Measurements from ENCODE around the gene ERBB2. TPM values are rescaled to one million over a fixed set of nuclear protein-coding genes. Genes with fewer than 3 reads are reported as not detected.
"Not testable (repeated sequence)": the region's sequence is repeated elsewhere in the genome, so short reads cannot be mapped to it uniquely, and the experiment has no call there.

The ERBB2 gene
- total RNA-seq, 4 donors from 2014 or later = 175 to 439 (median 234) TPM

DNA sequence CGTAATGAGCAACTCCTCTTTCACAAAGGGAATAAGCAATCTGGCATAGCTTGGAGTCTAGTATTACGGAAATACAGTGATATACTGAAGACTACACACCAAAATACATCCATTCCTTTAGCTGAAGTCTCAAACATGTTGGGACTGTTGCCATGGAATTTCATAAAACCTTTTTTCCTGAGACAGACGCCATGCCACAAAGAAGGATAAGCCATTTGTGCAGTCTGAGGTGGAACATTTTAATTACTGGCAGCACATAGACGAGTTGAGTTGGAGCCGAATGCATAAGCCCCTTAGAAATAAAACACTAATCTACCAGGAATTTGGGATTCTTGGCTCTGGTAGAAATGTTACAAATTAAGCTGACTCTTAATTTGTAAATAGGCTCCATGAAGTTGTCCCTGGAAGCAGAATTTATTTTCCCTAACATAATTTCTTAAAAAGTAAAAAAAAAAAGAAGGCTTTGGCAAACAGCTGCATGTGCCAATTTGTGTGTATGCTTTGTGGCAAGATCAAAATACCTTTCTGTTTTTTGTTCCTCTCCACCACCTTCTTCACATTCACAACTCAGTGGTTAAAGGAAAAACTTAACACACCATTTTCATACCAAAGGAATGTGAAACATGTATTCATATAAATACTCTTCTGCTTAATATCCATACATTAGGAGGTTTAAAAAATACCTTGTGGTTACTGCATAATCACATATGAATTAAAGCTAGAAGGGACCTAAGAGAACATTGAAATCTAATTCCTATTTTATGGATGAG lies 63.4 kb downstream of the ERBB2 start:
- in situ Hi-C loops (cut with MboI; ENCODE audit: low pct_ligation_motif_present in 1 of 4, low pct_unique_long_range_greater_than_20kb in 1 of 4, low sequenced_read_pairs in 3 of 4) (no loop called here), intact Hi-C loops (cut with DNase I; ENCODE audit: low total_unique reads) (no loop called here)
- Histone ChIP-seq H3K36me3 (no peaks in the 10 kb centered on the region), H3K4me3 (no peak overlapping the region), H3K27me3 (peaks cover 17% of the 10 kb centered on the region), H3K9me3 (no peaks in the 10 kb centered on the region), H3K4me1 (no peaks in the 10 kb centered on the region), H3K27ac (no peak overlapping the region)
- TF ChIP-seq, protein P1, sequence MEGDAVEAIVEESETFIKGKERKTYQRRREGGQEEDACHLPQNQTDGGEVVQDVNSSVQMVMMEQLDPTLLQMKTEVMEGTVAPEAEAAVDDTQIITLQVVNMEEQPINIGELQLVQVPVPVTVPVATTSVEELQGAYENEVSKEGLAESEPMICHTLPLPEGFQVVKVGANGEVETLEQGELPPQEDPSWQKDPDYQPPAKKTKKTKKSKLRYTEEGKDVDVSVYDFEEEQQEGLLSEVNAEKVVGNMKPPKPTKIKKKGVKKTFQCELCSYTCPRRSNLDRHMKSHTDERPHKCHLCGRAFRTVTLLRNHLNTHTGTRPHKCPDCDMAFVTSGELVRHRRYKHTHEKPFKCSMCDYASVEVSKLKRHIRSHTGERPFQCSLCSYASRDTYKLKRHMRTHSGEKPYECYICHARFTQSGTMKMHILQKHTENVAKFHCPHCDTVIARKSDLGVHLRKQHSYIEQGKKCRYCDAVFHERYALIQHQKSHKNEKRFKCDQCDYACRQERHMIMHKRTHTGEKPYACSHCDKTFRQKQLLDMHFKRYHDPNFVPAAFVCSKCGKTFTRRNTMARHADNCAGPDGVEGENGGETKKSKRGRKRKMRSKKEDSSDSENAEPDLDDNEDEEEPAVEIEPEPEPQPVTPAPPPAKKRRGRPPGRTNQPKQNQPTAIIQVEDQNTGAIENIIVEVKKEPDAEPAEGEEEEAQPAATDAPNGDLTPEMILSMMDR (IDR thresholded peaks at IDR 0.05) = no peak
- no peak for TF ChIP-seq POLR2AphosphoS5 (IDR thresholded peaks at IDR 0.05)
- TF ChIP-seq EP300 (IDR thresholded peaks at IDR 0.05; ENCODE audit: low read depth) = no peak
- TF ChIP-seq POLR2A (IDR thresholded peaks at IDR 0.05) = no peak
- no peak for DNase-seq
- WGBS, 2 donors (ENCODE audit: low coverage in 1 of 2) = 70 to 76% methylated on average over 4 to 5 of the region's 5 CpGs

DNA sequence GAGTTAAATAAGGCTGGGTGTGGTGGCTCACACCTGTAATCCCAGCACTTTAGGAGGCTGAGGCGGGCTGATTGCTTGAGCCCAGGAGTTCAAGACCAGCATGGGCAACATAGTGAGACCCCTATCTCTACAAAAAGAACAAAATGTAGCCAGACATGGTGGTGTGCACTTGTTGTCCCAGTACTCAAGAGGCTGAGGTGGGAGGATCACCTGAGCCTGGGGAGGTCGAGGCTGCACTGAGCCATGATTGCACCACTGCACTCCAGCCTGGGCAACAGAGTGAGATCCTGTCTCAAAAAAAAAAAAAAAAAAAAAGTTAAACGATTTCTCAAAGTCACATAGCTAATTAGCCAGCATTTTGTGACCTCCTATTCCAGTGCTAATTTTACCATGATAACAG lies 64.3 kb downstream of the ERBB2 start:
- intact Hi-C loops (cut with DNase I; ENCODE audit: low total_unique reads) = not testable (repeated sequence)

DNA sequence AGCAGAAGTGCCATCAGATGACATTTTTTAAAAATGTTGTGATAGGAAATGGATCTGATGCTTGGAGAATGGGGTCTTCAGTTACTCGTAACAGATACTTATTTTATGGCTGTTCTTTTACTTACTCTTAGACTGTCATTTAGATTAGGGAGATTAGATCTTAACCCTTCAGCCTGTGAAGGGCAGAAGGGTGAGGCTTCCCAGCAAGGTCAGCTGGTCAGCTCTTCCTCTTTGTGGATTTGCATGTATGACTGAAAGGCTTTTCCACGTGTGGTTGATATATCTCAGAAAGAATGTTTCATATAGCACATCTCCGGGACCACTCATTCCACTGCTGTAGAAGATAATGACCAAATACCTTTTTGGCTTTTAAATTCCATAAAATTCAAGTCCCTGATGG lies 65.3 kb downstream of the ERBB2 start:
- Histone ChIP-seq H3K4me3 (no peak overlapping the region), H3K36me3 (no peaks in the 10 kb centered on the region), H3K4me1 (no peaks in the 10 kb centered on the region), H3K27me3 (peaks cover 8% of the 10 kb centered on the region), H3K9me3 (no peaks in the 10 kb centered on the region), H3K27ac (no peak overlapping the region)
- TF ChIP-seq POLR2A (IDR thresholded peaks at IDR 0.05) = no peak
- TF ChIP-seq POLR2AphosphoS5 (IDR thresholded peaks at IDR 0.05) = no peak
- TF ChIP-seq, protein P1 (IDR thresholded peaks at IDR 0.05) = no peak
- TF ChIP-seq EP300 (IDR thresholded peaks at IDR 0.05; ENCODE audit: low read depth) = no peak
- intact Hi-C loops (cut with DNase I; ENCODE audit: low total_unique reads) (no loop called here), in situ Hi-C loops (cut with MboI; ENCODE audit: low pct_ligation_motif_present in 1 of 4, low pct_unique_long_range_greater_than_20kb in 1 of 4, low sequenced_read_pairs in 3 of 4) (no loop called here)
- WGBS, 2 donors (ENCODE audit: low coverage in 1 of 2) = 38 to 41% methylated on average over 2 to 3 of the region's 3 CpGs
- DNase-seq = no peak

More for the DNA sequence above, 64.3 kb downstream of the ERBB2 start:
- 57 to 82% methylated on average over 3 of the region's 3 CpGs for WGBS, 2 donors (ENCODE audit: low coverage in 1 of 2)
- H3K27ac ChIP-seq; H3K36me3 ChIP-seq; DNase-seq; H3K4me1 ChIP-seq; H3K9me3 ChIP-seq; in situ Hi-C loops (cut with MboI; ENCODE audit: low pct_ligation_motif_present in 1 of 4, low pct_unique_long_range_greater_than_20kb in 1 of 4, low sequenced_read_pairs in 3 of 4); H3K4me3 ChIP-seq: not testable (repeated sequence)
- peaks cover 15% of the 10 kb centered on the region for H3K27me3 ChIP-seq

DNA sequence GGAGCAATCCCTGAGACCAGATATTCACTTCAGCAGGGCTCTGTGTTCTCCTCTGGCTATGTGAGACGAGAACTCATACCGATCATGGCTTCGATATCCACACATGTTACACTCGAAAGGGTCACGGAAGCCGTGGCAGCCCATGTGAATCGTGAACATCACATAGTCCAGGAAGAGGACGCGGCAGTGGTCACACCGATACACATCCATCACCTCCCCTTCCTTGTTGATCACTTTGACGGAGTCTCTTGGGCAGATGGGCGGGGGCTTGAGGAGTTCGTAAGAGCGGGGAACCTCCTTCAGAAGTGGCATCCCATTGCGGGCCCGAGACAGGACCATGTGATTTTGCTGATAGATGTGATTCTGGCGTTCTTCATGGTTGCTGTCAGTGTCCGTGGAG lies 65.9 kb downstream of the ERBB2 start:
- Histone ChIP-seq H3K27me3 (peaks cover 5% of the 10 kb centered on the region), H3K36me3 (no peaks in the 10 kb centered on the region), H3K4me3 (no peak overlapping the region), H3K27ac (no peak overlapping the region), H3K9me3 (no peaks in the 10 kb centered on the region), H3K4me1 (no peaks in the 10 kb centered on the region)
- TF ChIP-seq POLR2A (IDR thresholded peaks at IDR 0.05) = no peak
- no peak for TF ChIP-seq POLR2AphosphoS5 (IDR thresholded peaks at IDR 0.05)
- TF ChIP-seq, protein P1 (IDR thresholded peaks at IDR 0.05) = no peak
- no peak for TF ChIP-seq EP300 (IDR thresholded peaks at IDR 0.05; ENCODE audit: low read depth)
- WGBS, 2 donors (ENCODE audit: low coverage in 1 of 2) = 91 to 96% methylated on average over 15 to 18 of the region's 18 CpGs
- DNase-seq = no peak
- in situ Hi-C loops (cut with MboI; ENCODE audit: low pct_ligation_motif_present in 1 of 4, low pct_unique_long_range_greater_than_20kb in 1 of 4, low sequenced_read_pairs in 3 of 4) = no loop called here
- intact Hi-C loops (cut with DNase I; ENCODE audit: low total_unique reads) = no loop called here

DNA sequence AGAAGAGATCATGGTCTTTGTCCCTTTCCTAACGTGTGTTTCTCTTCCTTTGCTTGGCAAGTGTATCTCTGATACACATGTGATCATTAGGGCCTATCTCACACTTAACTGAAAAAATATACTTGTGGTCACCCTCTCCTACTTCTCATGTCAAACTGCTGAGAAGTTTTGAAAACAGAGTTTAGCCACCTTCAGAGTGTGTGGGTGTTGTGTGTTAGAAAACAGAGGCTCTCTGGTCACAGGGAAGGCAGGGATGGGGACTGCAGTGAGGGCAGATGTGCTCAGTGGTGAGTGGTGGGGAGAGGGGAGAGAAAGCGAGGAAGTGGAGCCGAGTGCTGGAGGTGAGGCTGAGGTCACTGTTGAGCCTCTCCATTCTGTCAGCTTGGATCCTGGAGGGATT lies 67.3 kb downstream of the ERBB2 start:
- Histone ChIP-seq H3K9me3 (no peaks in the 10 kb centered on the region), H3K4me1 (no peaks in the 10 kb centered on the region), H3K27me3 (peaks cover 3% of the 10 kb centered on the region), H3K36me3 (no peaks in the 10 kb centered on the region), H3K4me3 (no peak overlapping the region), H3K27ac (peak overlapping the region in 1 of 4 donors; percentile 34)
- DNase-seq = no peak
- WGBS, 2 donors (ENCODE audit: low coverage in 1 of 2) = 45 to 59% methylated on average over 2 to 3 of the region's 3 CpGs
- no peak for TF ChIP-seq POLR2AphosphoS5 (IDR thresholded peaks at IDR 0.05)
- TF ChIP-seq POLR2A (IDR thresholded peaks at IDR 0.05) = no peak
- TF ChIP-seq, protein P1 (IDR thresholded peaks at IDR 0.05) = no peak
- TF ChIP-seq EP300 (IDR thresholded peaks at IDR 0.05; ENCODE audit: low read depth) = no peak
- intact Hi-C loops (cut with DNase I; ENCODE audit: low total_unique reads) (no loop called here), in situ Hi-C loops (cut with MboI; ENCODE audit: low pct_ligation_motif_present in 1 of 4, low pct_unique_long_range_greater_than_20kb in 1 of 4, low sequenced_read_pairs in 3 of 4) (no loop called here)

Measured in transverse colon (tissue), 4 donors.